Ureter (tissue), 1 donor: ENCODE data around the gene CBX8. TPM values are rescaled to one million over a fixed set of nuclear protein-coding genes. Genes with fewer than 3 reads are reported as not detected.

Experiments
- DNase-seq: peaks from one replicate; pipeline ENCODE4 v3.0.0-alpha.2; 2020; ENCODE audit warnings: low spot score
- total RNA-seq: library from RNA; stranded (reverse); gene quantifications from one replicate; pipeline ENCODE4 v1.2.4, GENCODE V29; 2023
- donor health status: DM: yes; HTN: yes; CAD: no.

The CBX8 gene
- 6.5 TPM for total RNA-seq

DNA sequence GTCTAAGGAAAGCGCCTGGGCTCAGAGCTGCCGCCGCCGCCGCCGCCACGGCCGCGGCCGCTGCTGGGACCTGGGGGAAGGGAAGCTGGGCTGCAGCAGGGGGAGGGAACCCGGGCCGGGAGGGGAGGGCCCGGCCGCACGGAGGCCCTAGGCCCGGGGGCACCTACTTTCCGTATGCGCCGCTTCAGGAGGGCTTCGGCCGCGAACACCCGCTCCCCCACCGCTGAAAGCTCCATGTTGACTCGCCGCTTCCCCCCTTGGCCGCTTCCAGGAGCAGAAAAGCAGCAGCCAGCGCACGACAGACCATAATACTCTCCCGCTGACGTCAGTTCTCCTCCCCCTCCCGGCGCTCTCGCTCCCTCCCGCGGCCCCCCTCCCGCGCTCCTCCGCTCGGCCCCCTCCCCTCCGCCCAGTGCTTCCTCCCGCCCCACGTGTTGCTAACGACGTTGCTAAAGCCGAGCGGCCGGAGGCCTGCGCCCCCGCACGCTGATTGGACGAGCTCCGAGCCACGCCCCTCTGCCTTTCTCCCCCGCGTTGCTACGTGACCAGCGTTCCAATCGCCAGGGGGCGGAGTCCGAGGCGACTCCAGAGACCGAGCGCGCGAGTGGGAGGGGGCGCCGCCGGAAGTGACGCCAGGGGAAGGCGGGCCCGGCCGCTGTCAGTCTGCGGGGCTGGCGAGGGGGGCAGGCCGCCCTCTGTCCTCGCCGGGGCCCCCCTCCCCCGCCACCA lies at the start of gene CBX8:
Gene CBX8 (minus strand): TSS at position 315 of the 729 bp plus-strand sequence. CDS start 79 bp downstream, at position 236.
- DNase-seq: peak; percentile 100

DNA sequence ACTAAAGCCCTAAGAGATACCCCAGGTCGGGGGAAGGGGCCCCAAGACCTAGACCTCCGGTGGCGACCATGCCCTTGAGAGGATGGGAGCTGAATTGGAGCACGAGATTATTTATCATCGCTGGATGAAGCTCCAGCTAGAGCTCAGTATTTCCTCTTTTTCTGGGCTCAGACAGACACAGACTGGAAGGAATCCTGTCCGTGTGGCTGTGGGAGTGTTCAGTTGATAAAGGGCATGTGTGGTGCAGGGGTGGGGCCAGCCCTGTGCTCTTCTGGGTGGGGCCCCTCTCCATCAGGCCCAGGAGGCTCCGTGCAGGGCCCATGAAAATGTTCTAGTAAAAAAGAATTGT lies 48.7 kb upstream of the CBX8 start:
- DNase-seq: no peak

DNA sequence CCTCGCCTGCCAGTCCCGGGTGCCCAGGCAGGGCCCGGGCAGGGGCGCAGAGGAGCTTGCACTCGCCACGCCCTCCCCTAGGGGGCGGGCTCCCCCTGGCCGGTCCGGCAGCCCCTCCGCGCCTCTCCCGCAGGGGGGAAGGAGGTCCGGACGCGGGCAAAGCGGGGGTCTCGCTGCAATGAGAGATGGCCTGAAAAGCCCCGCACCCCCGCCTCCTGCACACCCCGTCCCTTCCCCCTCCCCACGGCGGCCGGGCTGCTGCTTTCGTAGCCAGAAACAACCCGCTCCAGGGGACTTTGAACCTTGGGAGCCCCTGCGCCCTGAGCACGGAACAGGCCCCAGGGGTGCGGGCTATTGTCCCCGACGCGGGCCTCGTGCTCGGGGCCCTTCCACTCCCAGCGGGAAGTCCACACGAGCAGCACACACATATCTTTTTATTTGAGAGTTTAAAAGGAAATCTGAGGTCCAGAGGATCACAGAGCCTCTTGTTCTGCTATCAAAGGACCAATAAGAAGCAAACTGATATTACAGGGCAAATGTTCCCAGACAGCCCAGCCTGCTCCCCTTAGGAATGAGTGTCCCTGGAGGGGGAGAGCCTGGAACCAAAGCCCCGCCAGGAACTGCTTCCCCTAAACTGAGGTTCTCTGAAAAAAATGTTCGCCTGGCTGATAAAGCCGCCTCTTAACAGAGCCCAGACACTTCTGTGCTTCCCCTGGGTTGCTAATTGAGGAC lies 48.2 kb upstream of the CBX8 start:
- peak; percentile 53 for DNase-seq

- peak; percentile 58 for DNase-seq
These were observed 47.2 kb upstream of the CBX8 start for GRCh38 chr17:79843816-79844800.

- no peak for DNase-seq
These were observed 46.6 kb upstream of the CBX8 start for GRCh38 chr17:79843474-79843815.

DNA sequence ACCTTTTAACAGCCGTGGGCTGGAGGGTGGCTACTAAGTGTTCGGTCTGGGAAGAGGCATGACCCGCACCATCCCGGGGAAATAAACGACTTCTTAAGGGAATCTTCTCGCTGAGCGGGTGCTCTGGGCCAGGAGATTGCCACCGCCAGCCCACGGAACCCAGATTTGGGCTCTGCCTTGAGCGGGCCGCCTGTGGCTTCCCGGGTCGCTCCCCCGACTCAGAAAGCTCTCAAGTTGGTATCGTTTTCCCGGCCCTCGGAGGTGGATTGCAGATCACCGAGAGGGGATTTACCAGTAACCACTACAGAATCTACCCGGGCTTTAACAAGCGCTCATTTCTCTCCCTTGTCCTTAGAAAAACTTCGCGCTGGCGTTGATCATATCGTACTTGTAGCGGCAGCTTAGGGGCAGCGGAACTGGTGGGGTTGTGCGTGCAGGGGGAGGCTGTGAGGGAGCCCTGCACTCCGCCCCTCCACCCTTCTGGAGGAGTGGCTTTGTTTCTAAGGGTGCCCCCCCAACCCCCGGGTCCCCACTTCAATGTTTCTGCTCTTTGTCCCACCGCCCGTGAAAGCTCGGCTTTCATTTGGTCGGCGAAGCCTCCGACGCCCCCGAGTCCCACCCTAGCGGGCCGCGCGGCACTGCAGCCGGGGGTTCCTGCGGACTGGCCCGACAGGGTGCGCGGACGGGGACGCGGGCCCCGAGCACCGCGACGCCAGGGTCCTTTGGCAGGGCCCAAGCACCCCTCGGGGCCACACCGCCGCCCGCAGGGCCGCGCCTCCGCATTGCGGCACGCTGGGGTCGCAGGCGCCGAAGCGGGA lies 46.0 kb upstream of the CBX8 start:
- DNase-seq: no peak

GRCh38 chr17:79842136-79842655 lies 45.3 kb upstream of the CBX8 start:
- DNase-seq: peak; percentile 49

DNA sequence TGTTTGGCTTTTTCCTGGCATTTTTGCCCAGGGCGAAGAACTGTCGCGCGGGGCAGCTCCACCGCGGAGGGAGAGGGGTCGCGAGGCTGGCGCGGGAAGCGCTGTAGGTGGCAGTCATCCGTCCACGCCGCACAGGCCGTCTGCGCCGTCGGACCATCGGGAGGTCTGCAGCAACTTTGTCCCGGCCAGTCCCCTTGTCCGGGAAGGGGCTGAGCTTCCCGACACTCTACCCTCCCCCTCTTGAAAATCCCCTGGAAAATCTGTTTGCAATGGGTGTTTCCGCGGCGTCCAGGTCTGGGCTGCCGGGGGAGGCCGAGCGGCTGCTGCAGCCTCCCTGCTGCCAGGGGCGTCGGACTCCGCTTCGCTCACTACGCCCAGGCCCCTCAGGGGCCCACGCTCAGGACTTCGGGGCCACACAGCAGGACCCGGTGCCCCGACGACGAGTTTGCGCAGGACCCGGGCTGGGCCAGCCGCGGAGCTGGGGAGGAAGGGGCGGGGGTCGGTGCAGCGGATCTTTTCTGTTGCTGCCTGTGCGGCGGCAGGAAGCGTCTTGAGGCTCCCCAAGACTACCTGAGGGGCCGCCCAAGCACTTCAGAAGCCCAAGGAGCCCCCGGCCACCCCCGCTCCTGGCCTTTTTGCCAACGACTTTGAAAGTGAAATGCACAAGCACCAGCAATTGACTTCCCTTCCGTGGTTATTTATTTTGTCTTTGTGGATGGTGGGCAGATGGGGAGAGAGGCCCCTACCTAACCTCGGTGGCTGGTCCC lies 44.7 kb upstream of the CBX8 start:
- no peak for DNase-seq

GRCh38 chr17:79840989-79841286 lies 44.1 kb upstream of the CBX8 start:
- DNase-seq: no peak

- DNase-seq: peak; percentile 75
These were observed 43.6 kb upstream of the CBX8 start for GRCh38 chr17:79840269-79840988.

DNA sequence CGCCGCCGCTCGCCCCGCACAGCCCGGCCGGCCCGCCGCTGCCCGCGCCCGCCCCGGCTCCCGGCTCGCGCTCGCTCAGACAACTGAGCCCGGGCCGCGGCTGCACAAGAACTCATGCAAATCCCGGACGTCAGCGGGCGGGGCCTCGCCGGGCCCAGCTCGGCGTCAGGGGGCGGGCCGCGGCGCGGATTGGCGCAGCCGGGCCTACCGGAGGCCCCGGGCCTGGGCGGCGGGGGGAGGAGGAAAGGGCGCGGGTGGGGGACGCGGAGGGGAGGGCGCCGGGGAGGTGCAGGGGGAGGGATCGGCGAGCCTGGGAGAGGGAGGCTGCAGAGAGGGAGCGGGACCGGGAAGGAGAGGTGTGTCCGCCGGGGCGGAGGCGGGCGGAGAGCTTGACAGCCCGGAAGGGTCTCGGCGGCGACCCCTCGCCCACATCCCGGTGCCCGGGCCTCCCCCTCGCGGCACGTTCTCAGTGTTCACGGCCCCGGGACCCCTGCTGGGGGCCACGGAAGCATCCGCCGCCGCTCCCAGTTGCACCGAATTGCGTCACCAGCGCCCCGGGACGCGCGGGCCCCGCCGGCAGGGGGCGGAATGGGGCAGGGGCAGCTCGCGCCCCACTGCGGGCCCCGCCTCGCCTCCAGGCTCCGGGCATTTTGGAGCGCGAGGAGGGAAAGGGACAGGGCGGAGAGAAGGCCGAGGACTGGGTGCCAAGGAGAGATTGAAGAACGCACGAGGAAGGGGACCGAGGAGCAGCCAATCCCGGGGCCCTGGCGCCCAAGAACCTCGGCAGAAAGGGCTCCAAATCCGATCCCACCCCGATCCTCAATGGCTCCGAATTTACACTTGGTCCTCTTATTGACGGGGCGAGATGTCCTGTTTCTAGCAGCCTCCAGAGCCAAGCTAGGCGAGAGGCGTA lies 42.7 kb upstream of the CBX8 start, which contains the start of gene CBX4:
Gene CBX4 (minus strand): TSS at position 85 of the 913 bp plus-strand sequence. CDS start 189 bp downstream, outside the sequence.
- peak; percentile 96 for DNase-seq

DNA sequence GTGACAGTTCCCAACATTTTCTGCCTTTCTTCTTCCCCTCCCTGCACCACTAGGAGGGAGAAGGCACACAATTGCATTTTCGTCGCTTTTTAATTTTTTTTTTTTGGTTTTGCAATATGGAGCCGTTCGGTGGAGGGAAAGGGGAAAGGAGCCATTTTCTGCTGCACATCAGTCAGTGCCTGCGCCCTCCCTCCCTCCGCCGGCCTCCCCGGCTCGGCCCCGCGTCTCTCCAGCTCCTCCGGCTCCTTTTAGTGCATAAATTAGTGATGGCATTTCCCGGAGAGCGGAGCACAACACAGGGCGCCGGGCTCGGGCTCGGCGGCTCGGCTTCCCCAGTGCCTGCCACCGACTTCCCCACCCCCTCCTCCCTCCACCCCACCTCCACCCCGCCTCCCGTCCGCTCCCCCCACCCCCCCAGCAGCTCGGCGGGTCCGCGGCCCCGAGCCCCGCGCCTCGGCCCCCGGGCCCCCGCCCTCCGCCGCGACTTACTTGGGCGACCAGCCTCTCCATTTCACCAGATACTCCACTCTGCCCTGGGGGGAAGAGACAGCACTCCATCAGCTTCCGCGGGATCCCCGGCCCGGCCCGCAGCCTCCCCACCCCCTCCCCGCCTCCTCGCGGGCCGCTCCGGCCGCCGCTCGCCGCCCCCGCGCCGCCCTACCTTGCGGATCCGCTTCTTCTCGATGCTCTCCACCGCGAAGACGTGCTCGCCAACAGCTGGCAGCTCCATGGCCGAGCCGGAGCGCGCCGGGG lies 41.8 kb upstream of the CBX8 start:
- DNase-seq: peak; percentile 65

DNA sequence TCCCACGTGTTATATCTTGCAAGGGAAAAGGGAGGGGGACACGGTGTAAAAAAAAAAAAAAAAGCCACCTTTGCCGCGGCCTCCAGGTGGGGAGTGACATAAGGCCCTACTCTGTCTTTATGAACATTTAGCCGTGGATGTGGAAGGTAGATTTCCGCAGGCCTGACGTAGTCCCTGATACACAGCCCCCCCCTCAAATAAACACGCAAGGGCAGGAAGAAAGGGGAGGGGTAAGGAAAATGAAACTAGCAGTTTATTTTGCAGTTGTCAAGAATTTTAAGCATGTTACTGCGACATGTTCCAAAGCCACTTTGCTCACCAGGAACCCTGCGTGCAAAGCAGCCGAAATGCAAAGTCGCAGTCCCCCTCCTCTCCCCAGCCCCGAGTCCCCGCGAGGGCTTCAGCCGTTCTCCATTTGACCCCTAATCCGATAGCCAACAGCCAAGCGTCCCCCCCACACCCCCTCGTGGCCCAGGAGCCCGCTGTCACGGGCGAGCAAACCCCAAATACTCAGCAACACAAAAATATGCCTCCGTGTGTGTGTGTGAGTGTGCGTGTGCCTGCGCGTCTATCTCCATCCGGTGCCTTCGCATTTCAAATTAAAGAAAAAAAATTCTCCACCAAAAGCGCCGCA lies 41.1 kb upstream of the CBX8 start:
- DNase-seq: peak; percentile 57

- peak; percentile 87 for DNase-seq
These were observed 40.4 kb upstream of the CBX8 start for GRCh38 chr17:79836972-79837887.

DNA sequence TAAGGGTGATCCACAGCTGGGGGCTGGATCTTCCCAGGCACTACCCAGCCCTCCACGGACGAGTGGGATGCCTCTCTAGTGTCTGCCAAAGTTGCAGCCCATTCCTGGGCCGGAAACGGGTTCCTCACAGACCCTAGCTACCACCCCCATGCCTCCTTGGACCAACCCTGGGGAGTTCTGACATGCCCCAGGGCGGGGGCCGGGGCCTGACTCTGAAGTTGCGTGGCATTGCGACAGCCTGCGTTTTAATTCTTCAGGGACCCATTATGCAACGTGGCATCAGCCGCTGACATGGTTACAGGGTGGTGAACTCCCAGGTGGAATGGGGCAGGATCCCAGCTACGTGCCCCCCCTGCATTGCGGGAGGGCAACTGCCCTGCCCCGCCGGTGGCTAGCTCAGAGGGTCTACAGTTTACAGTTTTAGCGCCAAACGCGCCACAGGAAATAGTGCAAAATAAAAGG lies 39.7 kb upstream of the CBX8 start:
- peak; percentile 53 for DNase-seq

DNA sequence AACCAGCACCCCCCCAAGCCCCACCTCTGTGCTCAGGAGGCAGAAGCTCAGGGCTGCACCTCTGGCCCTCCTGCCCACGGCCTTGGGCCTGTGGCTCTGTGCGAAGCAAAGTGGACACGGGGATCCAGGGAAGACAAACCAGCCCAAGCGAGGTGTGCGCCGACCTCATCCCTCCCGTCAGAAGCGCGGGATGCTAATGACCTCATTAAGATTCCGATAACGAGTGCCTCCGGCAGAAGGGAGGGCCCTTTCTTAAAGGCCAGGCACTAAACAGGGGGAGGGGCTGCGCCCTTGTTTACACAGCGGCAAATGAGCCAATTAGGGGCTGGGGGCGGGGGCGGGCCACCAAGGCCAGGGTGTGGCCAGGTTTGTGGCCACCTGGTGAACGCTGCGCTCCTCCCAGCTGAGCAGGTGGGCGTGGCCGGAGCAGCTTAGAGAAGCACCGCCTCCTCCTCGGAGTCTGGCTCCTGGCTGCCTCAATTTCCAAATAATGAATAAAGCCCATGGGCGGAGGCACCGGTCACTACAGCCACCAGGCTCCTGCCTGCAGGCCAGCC lies 39.2 kb upstream of the CBX8 start:
- no peak for DNase-seq
